ENCODE measurements around the gene WNT9A. TPM values are rescaled to one million over a fixed set of nuclear protein-coding genes. Genes with fewer than 3 reads are reported as not detected.

The WNT9A gene
- total RNA-seq, 1 experiment from 2014 or later, result not detected

GRCh38 chr1:227906550-227907071 is 41.1 kb downstream of the WNT9A start:
- DNase-seq (ENCODE audit: low spot score), result no peak
- no peak for TF ChIP-seq EZH2 (IDR thresholded peaks at IDR 0.05; ENCODE audit: borderline replicate concordance, low read depth, low read length, poor library complexity, severe bottlenecking)
- TF ChIP-seq CTCF (conservative IDR thresholded peaks at IDR 0.05; ENCODE audit: low read depth, low read length), result no peak
- intact Hi-C loops (cut with micrococcal nuclease; ENCODE audit: unreplicated experiment), result no loop called here
- H3K27me3 ChIP-seq (replicated peaks; ENCODE audit: insufficient read depth, low read depth, low read length, poor library complexity), result no peaks in the 10 kb centered on the region
- no peaks in the 10 kb centered on the region for H3K9me3 ChIP-seq (ENCODE audit: low read depth, low read length, poor library complexity, severe bottlenecking)
- H3K4me1 ChIP-seq (ENCODE audit: insufficient read depth, low read length, poor library complexity, severe bottlenecking), result no peaks in the 10 kb centered on the region
- no TSS peak for BruUV-seq (replicated peaks)
- H3K36me3 ChIP-seq (ENCODE audit: insufficient read depth, low read length, poor library complexity, severe bottlenecking), result no peaks in the 10 kb centered on the region
- H3K27ac ChIP-seq (ENCODE audit: low read depth, low read length, poor library complexity, severe bottlenecking), result no peak overlapping the region
- H3K4me3 ChIP-seq (ENCODE audit: low read depth, low read length, poor library complexity, severe bottlenecking), result no peak overlapping the region
- CTCF ChIA-PET, result interaction anchor here (0.5 kb wide), 1 partner anchor 1076 kb away, joined by 4 read pairs; no protein-coding TSS in a partner anchor
- POLR2A ChIA-PET (ENCODE audit: low non-redundant PET), result no interaction called here

- Histone ChIP-seq H3K36me3 (ENCODE audit: insufficient read depth, low read length, poor library complexity, severe bottlenecking) (no peaks in the 10 kb centered on the region), H3K27ac (ENCODE audit: low read depth, low read length, poor library complexity, severe bottlenecking) (no peak overlapping the region), H3K4me1 (ENCODE audit: insufficient read depth, low read length, poor library complexity, severe bottlenecking) (no peaks in the 10 kb centered on the region), H3K9me3 (ENCODE audit: low read depth, low read length, poor library complexity, severe bottlenecking) (no peaks in the 10 kb centered on the region), H3K27me3 (replicated peaks; ENCODE audit: insufficient read depth, low read depth, low read length, poor library complexity) (no peaks in the 10 kb centered on the region), H3K4me3 (ENCODE audit: low read depth, low read length, poor library complexity, severe bottlenecking) (no peak overlapping the region)
- no TSS peak for BruUV-seq (replicated peaks)
- intact Hi-C loops (cut with micrococcal nuclease; ENCODE audit: unreplicated experiment), result no loop called here
- POLR2A ChIA-PET (ENCODE audit: low non-redundant PET), result no interaction called here
- CTCF ChIA-PET, result no interaction called here
- TF ChIP-seq CTCF (conservative IDR thresholded peaks at IDR 0.05; ENCODE audit: low read depth, low read length) (no peak), EZH2 (IDR thresholded peaks at IDR 0.05; ENCODE audit: borderline replicate concordance, low read depth, low read length, poor library complexity, severe bottlenecking) (no peak)
- DNase-seq (ENCODE audit: low spot score), result no peak
These were observed 41.9 kb downstream of the WNT9A start for GRCh38 chr1:227905573-227906487.

GRCh38 chr1:227904541-227905335 is 43.0 kb downstream of the WNT9A start:
- BruUV-seq (replicated peaks), result no TSS peak
- Histone ChIP-seq H3K4me3 (ENCODE audit: low read depth, low read length, poor library complexity, severe bottlenecking) (no peak overlapping the region), H3K9me3 (ENCODE audit: low read depth, low read length, poor library complexity, severe bottlenecking) (no peaks in the 10 kb centered on the region), H3K36me3 (ENCODE audit: insufficient read depth, low read length, poor library complexity, severe bottlenecking) (no peaks in the 10 kb centered on the region), H3K4me1 (ENCODE audit: insufficient read depth, low read length, poor library complexity, severe bottlenecking) (no peaks in the 10 kb centered on the region), H3K27me3 (replicated peaks; ENCODE audit: insufficient read depth, low read depth, low read length, poor library complexity) (no peaks in the 10 kb centered on the region), H3K27ac (ENCODE audit: low read depth, low read length, poor library complexity, severe bottlenecking) (no peak overlapping the region)
- DNase-seq (ENCODE audit: low spot score), result no peak
- ChIA-PET POLR2A (ENCODE audit: low non-redundant PET) (no interaction called here), CTCF (no interaction called here)
- TF ChIP-seq CTCF (conservative IDR thresholded peaks at IDR 0.05; ENCODE audit: low read depth, low read length) (no peak), EZH2 (IDR thresholded peaks at IDR 0.05; ENCODE audit: borderline replicate concordance, low read depth, low read length, poor library complexity, severe bottlenecking) (no peak)
- intact Hi-C loops (cut with micrococcal nuclease; ENCODE audit: unreplicated experiment), result no loop called here

Measured in A673 (cell line).